HG02798 (cell line): Measurements from ENCODE around the gene C11orf58.
A peak's percentile ranks its signal among the peaks of the same experiment; 100 is the strongest.

Experiments used
- ATAC-seq: cut with Tn5 transposase; IDR thresholded peaks from one replicate; pipeline ENCODE4 v1.9.1; 2021; ENCODE audit warnings: mild to moderate bottlenecking; ENCODE audit not compliant: unreplicated experiment, poor library complexity

C11orf58 gene

GRCh38 chr11:16767137-16767536 lies 28.7 kb downstream of the C11orf58 start:
- no peak for ATAC-seq

GRCh38 chr11:16767957-16768356 lies 29.5 kb downstream of the C11orf58 start:
- ATAC-seq = no peak

- ATAC-seq = no peak
Measured at GRCh38 chr11:16769386-16769785, 30.9 kb downstream of the C11orf58 start.

GRCh38 chr11:16770016-16770415 lies 31.6 kb downstream of the C11orf58 start:
- ATAC-seq = no peak

GRCh38 chr11:16771350-16772140 lies 33.1 kb downstream of the C11orf58 start:
- peak; percentile 57 for ATAC-seq

- ATAC-seq = no peak
Measured at GRCh38 chr11:16772141-16772512, 33.7 kb downstream of the C11orf58 start.

GRCh38 chr11:16773981-16774935 lies 35.8 kb downstream of the C11orf58 start:
- ATAC-seq = no peak

- no peak for ATAC-seq
Measured at GRCh38 chr11:16774936-16775613, 36.6 kb downstream of the C11orf58 start.

- ATAC-seq = no peak
Measured at GRCh38 chr11:16775614-16776283, 37.3 kb downstream of the C11orf58 start.

- no peak for ATAC-seq
Measured at GRCh38 chr11:16776711-16777612, 38.5 kb downstream of the C11orf58 start.

GRCh38 chr11:16777613-16777975 lies 39.1 kb downstream of the C11orf58 start:
- no peak for ATAC-seq

GRCh38 chr11:16778286-16778685 lies 39.8 kb downstream of the C11orf58 start:
- no peak for ATAC-seq

- ATAC-seq = no peak
Measured at GRCh38 chr11:16778876-16779275, 40.4 kb downstream of the C11orf58 start.

- ATAC-seq = no peak
Measured at GRCh38 chr11:16779436-16779835, 41.0 kb downstream of the C11orf58 start.

GRCh38 chr11:16780146-16780545 lies 41.7 kb downstream of the C11orf58 start:
- no peak for ATAC-seq

GRCh38 chr11:16780698-16781550 lies 42.5 kb downstream of the C11orf58 start:
- ATAC-seq = no peak

- no peak for ATAC-seq
Measured at GRCh38 chr11:16781936-16782919, 43.8 kb downstream of the C11orf58 start.
